Brain microvascular endothelial cell (primary cell): ENCODE results near the gene TCAF1.

ENCODE experiments used
- DNase-seq: peaks from one replicate; pipeline ENCODE4 v3.0.0-alpha.2; 2020
- H3K27ac ChIP-seq: fragments of 250-450 bp; sonication (Bioruptor Pico); 2 replicates; pipeline ENCODE4 v1.5.1; 2020; ENCODE audit warnings: mild to moderate bottlenecking, moderate library complexity
- H3K27me3 ChIP-seq: fragments of 250-450 bp; sonication (Bioruptor Pico); replicated peaks from 2 replicates; pipeline ENCODE4 v1.5.1; 2020; ENCODE audit warnings: mild to moderate bottlenecking
- H3K36me3 ChIP-seq: fragments of 250-450 bp; sonication (Bioruptor Pico); replicated peaks from 2 replicates; pipeline ENCODE4 v1.5.1; 2020; ENCODE audit warnings: mild to moderate bottlenecking
- H3K4me3 ChIP-seq: 2 replicates; pipeline ENCODE4 v1.5.1; 2011; ENCODE audit warnings: low read depth, mild to moderate bottlenecking, control low read depth, low read length, moderate library complexity
- in situ Hi-C: cut with HindIII; loops from 2 replicates; pipeline ENCODE4 v1.10.0; 2017; ENCODE audit warnings: low sequenced_read_pairs, low pct_ligation_motif_present
- TF ChIP-seq, protein P1 (sequence below): IDR thresholded peaks from 2 replicates; pipeline ENCODE4 v1.5.1; 2011; ENCODE audit warnings: low read depth, mild to moderate bottlenecking, moderate library complexity, low read length, control low read depth, inconsistent platforms; ENCODE audit errors: missing control alignments

Gene TCAF1

DNA sequence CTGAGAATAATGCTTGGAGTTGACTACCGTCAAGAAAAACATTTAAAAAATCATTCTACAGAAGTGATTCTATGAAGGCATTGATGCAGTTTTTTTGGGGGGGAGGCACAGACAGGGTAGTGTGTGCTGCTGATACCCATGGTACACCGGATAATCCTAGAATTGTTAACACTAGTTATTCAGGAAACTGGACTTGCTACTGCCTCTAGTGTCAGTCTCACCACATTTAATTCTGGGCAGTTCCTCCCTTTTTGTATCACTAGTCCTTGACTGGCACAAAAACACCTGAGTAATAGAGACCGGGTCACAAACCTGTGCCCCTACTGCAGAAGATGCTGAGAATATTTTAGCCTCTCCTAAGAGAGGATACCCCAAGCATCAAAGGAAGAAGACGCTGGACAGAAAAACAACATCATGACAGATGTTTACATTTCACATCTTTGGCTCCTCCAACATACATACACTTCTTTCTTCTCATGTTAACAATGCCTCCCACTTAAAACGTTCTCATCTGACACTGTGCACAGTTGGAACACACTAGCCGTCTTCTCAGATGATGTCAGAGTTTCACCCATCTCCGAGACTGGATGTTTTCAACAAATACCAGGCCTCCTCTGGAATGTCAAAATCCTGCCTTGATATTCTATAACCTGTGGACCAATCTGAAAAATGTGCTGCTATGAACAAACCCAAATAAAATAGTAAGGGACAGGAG, 13.1 kb upstream of the TCAF1 start:
- in situ Hi-C loops: no loop called here
- TF ChIP-seq, protein P1, sequence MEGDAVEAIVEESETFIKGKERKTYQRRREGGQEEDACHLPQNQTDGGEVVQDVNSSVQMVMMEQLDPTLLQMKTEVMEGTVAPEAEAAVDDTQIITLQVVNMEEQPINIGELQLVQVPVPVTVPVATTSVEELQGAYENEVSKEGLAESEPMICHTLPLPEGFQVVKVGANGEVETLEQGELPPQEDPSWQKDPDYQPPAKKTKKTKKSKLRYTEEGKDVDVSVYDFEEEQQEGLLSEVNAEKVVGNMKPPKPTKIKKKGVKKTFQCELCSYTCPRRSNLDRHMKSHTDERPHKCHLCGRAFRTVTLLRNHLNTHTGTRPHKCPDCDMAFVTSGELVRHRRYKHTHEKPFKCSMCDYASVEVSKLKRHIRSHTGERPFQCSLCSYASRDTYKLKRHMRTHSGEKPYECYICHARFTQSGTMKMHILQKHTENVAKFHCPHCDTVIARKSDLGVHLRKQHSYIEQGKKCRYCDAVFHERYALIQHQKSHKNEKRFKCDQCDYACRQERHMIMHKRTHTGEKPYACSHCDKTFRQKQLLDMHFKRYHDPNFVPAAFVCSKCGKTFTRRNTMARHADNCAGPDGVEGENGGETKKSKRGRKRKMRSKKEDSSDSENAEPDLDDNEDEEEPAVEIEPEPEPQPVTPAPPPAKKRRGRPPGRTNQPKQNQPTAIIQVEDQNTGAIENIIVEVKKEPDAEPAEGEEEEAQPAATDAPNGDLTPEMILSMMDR: no peak
- no peak overlapping the region for H3K27ac ChIP-seq
- no peaks in the 10 kb centered on the region for H3K27me3 ChIP-seq
- H3K4me3 ChIP-seq: no peak overlapping the region
- H3K36me3 ChIP-seq: no peaks in the 10 kb centered on the region
- DNase-seq: no peak

DNA sequence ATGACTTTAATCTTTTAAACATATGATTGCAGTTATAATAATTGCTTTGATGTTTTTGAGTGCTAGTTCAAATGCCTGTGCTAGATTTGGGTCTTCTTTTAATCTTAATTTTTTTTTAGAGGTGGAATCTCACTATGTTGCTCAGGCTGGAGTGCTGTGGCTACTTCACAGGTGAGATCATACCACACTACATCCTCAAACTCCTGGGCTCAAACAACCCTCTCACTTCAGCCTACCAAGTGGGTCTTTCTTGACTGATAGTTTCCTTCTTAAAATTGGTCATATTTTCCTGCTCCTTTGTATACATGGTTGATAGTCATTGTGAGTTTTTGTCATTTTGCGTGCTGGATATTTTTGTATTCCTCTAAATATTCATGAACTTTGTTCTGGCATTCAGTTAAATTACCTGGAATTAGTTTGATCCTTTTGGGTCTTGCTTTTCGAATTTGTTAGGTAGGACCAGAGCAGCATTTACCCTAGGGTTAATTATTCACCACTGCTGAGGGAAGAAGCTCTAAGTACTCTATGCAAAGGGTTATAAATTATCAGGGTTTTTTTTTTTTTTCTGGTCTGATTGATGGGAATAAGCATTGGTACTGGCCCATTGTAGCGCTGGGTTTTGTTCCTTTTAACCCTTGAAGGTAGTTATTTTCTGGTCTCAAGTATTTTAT, 12.1 kb upstream of the TCAF1 start:
- Histone ChIP-seq H3K36me3 (no peaks in the 10 kb centered on the region), H3K4me3 (no peak overlapping the region), H3K27me3 (no peaks in the 10 kb centered on the region), H3K27ac (no peak overlapping the region)
- TF ChIP-seq, protein P1: no peak
- in situ Hi-C loops: no loop called here
- no peak for DNase-seq

DNA sequence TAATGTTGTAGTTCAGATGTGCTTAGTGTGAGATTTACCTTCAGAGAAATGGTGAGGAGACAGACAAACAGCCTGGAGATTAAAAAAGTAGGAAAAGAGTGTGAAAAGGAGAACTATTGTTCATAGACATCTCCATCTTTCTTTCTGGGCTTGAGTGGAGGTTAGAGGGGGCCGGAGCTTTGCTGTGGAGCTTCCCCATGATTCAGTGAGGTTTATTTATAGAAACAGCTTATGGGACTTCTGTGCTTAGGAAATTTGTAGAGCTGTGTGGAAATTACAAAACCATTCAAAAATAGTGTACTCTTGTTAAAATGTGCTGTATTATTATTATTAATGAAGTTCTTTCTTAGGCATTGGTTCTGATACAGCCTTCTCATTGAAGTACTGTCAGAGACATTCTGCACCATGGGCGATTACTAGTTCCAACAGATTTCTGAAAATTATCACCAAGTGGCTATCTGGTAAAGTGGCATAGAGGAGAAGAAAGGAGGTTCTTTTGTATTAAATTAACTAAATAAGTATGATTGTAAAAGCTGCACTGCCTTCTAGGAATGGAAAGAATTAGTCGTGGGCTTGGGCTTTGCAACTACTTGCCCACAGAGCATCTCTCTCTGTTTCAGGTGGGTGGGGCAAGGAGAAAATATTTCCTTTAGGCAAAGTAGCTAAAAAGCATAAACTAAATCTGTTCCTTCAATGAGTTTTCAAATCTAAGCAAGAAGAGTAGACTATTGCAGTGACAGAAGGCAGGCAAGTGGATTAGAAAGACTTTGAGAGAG, 8.7 kb upstream of the TCAF1 start:
- in situ Hi-C loops: no loop called here

DNA sequence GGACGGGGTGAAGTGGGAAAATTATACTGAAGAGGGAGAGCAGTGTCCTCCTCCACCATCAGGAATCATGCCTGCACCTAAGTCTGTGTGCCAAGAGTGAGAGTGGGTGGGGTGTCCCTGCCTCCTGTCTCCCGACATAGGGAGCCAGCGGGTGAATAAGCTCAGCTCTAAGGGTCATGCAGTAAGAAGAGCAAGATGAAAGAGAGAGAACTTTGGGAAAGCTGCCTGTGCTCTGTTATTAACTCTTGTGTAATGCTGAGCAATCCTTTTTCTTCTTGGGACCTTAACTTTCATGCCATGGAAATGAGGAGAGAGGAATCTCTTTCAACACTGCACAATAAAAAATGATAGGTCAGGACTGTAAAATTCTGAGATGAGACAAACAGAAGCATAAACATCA, 7.9 kb upstream of the TCAF1 start:
- DNase-seq: no peak
- TF ChIP-seq, protein P1: no peak
- Histone ChIP-seq H3K27ac (no peak overlapping the region), H3K4me3 (no peak overlapping the region), H3K27me3 (no peaks in the 10 kb centered on the region), H3K36me3 (no peaks in the 10 kb centered on the region)
- in situ Hi-C loops: no loop called here

More for the DNA sequence above, 8.7 kb upstream of the TCAF1 start:
- H3K27ac ChIP-seq: no peak overlapping the region
- no peak overlapping the region for H3K4me3 ChIP-seq
- DNase-seq: no peak
- no peaks in the 10 kb centered on the region for H3K36me3 ChIP-seq
- TF ChIP-seq, protein P1: no peak
- H3K27me3 ChIP-seq: no peaks in the 10 kb centered on the region

DNA sequence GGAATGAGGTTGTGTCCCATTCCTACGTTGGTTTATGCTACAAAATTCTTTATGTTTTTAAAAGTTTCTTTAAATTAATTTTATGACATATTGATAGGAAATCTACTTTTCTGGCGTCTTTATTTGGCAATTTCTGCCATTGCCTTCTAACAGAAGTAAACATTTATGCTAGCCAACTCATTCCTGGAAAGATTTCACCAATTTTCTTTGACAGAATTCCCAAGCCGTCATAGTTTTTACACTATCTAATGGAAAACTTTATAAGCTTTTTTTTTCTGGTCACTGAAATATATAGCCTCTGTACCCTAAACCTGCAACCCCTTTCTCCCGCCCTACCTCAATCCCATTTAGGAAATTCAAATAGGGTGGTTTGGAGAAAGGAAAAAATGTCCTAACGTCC, 6.1 kb upstream of the TCAF1 start:
- in situ Hi-C loops: no loop called here
- DNase-seq: no peak
- Histone ChIP-seq H3K4me3 (no peak overlapping the region), H3K27ac (no peak overlapping the region), H3K36me3 (no peaks in the 10 kb centered on the region), H3K27me3 (no peaks in the 10 kb centered on the region)
- TF ChIP-seq, protein P1: no peak
